ENCODE data around the gene KRTAP13-4.
A peak's percentile ranks its signal among the peaks of the same experiment; 100 is the strongest.

Gene KRTAP13-4

GRCh38 chr21:30430170-30430655 lies at the start of gene KRTAP13-4:
Gene KRTAP13-4, plus strand, starts transcription at chr21:30430220. Its CDS starts 56 bp downstream, at chr21:30430276.
- no peak for DNase-seq

DNA sequence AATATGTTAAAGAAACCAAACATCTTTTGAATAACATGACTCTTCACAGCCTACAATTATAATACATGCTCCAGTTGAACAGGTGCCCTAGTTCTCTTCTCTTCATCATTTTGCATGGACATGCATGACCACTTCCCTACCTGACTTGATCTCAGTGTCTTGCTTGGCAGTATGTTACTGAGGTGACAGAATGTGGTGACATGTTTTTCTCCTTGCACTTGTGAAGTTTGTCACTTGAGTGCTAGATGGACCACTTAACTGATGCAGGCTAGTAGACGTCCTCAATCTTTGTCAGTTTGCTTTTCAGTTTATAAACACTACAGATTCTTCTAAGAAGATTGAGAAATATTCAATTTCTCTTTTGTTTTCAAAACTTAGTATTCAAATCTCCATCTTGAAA lies 47.8 kb upstream of the KRTAP13-4 start:
- no peak for DNase-seq

DNA sequence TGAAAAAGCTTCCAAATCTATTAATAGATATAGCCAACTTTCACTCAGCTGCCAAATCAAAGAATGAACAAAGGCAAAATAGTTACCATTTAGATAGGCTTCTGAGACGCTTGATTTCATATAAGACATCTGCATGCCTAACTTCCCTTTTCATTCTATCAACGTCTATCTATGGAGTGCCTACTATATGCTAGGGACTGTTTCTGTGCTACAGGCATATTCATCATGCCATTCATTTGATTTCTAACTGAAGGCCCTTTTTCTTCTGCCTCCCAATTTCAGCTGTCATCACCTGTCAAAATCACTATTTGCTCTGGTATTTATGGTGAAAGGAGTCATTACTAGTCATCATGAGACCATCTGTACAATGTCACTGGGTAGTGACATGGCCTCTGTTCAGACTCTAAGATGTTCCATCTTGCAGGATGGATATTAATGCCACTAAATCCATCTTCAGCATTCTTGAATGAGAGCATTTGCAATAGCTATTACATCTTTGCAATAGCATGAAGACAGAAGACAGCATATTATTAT lies 38.5 kb upstream of the KRTAP13-4 start:
- no peak for DNase-seq

DNA sequence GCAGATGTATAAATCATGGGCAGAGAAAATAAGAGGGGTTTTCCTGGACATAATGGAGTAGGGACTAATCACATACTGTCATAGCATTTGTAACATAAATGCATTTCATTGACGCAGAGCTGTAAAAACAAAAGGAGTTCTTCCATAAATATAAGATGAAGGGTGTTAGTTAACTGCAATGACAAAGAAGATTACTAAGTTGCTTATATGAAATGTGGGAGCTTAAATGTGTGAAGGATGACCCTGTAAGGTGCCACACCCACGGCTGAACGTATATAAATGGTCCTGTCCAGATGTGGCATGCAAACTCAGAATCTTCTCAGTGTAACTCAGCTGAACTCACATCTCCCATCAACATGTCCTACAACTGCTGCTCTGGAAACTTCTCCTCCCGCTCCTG lies 34.3 kb upstream of the KRTAP13-4 start, which contains the start of gene KRTAP13-1:
Gene KRTAP13-1, plus strand, starts transcription at position 301 of the 400 bp plus-strand sequence. Its CDS starts 56 bp downstream, at position 357.
- DNase-seq = no peak

DNA sequence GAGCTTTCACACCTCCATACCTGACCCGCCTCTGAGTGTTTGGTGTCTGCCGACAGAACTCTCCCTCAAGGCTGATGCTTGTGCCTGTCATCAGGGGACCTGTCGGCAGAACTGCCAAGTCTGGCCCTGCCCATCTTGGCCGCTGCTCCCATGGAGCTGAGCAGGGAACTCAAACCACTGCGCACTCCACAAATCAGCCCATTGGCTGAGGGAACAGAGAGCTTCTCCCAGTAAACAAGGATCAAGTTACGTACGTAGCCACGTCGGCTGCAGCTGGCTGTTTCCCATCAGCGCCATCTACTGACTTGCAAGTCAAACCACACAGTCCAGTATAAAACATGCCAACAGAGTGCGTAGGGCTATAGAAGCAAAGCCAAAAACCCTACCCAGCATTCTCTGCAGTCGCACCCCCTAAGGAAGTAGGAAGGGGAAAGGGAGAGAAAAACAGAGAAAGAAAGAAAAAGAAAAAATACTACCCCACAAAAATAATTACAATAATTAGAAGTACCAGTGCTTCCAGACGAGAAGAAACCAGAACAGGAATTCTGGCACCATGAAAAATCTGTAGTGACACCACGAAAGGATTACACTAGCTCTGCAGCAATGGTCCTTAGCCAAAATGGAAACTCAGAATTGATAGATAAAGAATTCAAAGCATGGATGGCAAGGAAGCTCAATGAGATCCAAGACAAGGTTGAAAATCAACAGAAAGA lies 21.1 kb upstream of the KRTAP13-4 start:
- DNase-seq = no peak

DNA sequence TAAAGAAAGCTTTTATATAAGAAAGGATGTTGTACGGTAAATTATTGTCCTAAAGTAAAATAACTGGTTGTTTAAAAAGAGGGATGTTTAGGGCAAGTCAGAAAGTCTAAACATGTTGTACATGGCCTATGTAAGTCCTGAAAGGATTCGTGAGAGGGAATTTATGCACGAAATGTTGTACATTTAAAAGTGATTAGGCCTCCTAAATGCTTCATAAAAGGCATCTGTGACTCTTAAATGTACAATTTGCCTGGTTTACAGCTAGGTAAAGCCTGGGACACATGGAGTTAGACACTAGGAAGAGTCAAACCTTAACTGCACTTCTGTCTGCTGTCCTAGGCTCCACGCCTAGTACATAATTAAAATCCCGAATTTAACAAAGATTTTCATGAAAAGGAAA lies 14.0 kb upstream of the KRTAP13-4 start:
- no peak for DNase-seq

DNA sequence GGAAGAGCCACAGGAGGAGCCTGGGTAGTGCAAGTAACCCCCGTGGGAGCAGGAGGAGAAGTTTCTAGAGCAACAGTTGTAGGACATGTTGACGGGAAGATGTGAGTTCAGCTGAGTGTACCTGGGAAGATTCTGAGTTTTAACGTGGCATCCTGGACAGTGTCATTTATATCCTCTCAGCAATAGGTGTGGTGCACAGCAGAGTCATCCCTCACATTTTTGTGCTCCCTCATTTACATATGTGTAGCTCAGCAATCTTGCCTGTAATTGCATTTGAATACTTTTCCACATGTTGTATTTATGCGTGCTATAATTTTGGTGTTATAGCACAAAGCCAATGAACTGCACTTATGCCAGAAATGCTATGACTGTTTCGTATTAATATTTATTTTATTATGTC lies 4.2 kb upstream of the KRTAP13-4 start, which contains the start of gene KRTAP13-3:
Gene KRTAP13-3, minus strand, starts transcription at position 101 of the 400 bp plus-strand sequence. Its CDS starts 14 bp downstream, at position 87.
- no peak for DNase-seq

- DNase-seq = no peak
Observed at GRCh38 chr21:30426731-30427130, 3.3 kb upstream of the KRTAP13-4 start.

GRCh38 chr21:30434033-30434631 lies 4.1 kb downstream of the KRTAP13-4 start:
- peak; percentile 1 for DNase-seq

- DNase-seq = no peak
Observed at GRCh38 chr21:30437010-30437565, 7.1 kb downstream of the KRTAP13-4 start.

DNA sequence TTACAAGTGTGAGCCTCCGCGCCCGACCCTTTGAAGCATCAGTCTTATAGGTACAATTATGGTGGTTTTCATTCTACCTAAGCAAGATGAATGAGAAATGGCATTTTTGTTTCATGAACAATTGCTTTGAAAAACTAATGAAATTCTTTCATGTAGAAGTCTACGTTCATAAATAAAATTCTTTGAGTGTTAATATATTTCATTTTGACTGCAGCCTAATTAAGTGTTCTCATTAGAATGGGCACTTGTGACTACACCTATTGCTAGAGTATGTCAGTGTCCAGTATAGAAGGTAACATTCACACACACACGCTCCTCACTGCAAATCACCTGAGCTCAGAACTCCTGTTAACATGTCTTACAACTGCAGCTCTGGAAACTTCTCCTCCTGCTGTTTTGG lies 10.0 kb downstream of the KRTAP13-4 start, which contains the start of gene KRTAP15-1:
Gene KRTAP15-1, plus strand, starts transcription at position 301 of the 400 bp plus-strand sequence. Its CDS starts 53 bp downstream, at position 354.
- no peak for DNase-seq

- DNase-seq = no peak
Observed at GRCh38 chr21:30443226-30443625, 13.2 kb downstream of the KRTAP13-4 start.

- no peak for DNase-seq
Observed at GRCh38 chr21:30444204-30444603, 14.2 kb downstream of the KRTAP13-4 start.

- DNase-seq = no peak
Observed at GRCh38 chr21:30447056-30447455, 17.0 kb downstream of the KRTAP13-4 start.

- DNase-seq = no peak
Observed at GRCh38 chr21:30448514-30448913, 18.5 kb downstream of the KRTAP13-4 start.

DNA sequence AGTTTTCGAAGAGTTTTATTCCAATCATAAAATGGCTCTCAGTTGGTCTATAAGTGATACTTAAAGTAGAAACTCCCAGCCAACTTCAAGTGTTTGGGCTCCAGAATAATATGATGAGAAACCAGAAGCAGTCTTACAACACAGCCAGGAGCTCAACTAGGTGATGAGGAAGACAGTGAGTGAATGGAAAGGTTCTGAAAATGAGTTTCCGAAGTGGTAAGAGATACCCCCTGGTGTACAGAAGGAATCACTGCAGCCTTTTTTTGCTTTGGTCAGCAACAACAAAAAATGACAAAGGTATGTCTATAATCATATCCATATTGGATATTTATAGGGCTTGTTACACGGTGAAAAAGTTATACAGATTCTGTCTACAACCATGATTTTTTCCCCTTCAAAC lies 33.7 kb downstream of the KRTAP13-4 start:
- DNase-seq = no peak

DNA sequence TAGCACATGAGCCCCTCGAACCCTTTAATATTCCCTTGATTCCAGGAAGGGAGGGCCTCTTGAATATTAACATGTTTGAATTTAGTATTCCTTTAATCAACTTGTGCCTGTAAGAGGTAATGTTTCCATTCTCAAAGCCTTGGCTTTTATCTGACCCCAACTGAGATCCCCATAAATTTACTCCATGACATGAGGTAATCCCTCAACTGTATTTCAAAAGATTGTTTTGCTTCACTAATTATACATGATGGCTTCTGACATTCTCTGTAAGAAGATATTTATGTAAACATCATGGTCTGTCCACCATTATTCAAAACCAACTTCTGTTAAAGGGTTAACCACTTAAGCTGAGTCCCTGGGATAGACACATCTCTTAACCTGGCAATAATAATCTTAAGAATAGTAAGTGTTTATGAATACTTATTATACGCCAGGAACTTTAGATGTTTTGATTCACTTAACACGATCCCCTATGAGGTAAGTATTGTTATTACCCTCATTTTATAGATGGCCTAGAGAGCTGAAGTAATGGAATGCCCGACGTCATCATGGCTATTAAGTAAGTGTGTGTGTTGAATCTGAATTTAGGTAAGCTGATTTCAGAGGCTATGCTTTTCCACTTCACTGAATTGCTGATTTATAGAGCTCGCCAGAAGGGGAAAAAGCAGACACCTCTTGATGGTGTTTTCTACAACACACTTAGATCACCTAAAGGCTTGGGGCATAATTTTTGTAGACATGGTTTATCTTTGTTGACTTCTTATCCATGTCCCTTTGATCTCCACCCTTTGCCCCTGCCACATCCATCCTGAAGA lies 39.1 kb downstream of the KRTAP13-4 start:
- DNase-seq = no peak

DNA sequence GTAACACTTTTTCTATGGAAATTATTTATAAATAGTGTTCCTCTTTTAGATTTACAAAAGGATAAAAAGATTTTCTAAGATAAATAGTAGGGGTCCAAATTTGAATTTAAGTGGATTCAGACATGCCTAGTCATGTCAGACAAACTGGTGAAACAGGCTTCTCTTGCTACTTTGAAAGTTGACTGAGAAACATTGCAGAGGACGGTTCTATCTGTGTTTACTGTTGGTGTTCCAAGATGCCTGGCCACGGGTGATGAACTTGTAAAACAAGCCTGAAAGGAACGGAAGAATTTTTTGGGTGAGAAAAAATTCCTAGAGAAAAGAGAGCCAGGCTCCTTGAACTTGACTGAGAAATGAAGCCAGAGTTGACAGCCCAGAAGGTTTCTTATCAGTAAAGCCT lies 48.0 kb downstream of the KRTAP13-4 start:
- no peak for DNase-seq

GRCh38 chr21:30479259-30479658 lies 49.2 kb downstream of the KRTAP13-4 start:
- no peak for DNase-seq

DNA sequence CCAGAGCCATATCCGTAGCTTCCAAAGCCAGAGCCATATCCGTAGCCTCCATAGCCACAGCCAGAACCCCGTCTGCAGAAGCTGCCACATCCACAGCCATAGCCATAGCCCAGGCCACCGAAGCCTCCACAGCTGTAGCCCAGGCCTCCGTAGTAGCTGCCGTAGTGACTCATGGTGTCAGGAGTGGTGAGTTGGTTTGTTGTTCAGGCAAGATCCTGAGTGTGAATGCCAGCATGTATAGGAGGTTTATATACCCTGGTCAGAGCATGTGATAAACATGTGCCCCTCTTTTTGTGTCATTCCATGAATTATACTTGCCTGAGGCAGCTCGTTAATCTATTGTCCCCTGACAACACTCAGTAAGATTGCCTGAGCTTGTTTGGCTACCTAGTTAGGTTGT lies 50.1 kb downstream of the KRTAP13-4 start, which contains the start of gene KRTAP19-1:
Gene KRTAP19-1, minus strand, starts transcription at position 223 of the 400 bp plus-strand sequence. Its CDS starts 50 bp downstream, at position 173.
- no peak for DNase-seq

All from CD4-positive, alpha-beta T cell treated with Interleukin-4 for 4 hours (primary cell).